ENCODE data around the gene ZNF816.
"Not testable (repeated sequence)": the region's sequence is repeated elsewhere in the genome, so short reads cannot be mapped to it uniquely, and the experiment has no call there.

ZNF816 gene

DNA sequence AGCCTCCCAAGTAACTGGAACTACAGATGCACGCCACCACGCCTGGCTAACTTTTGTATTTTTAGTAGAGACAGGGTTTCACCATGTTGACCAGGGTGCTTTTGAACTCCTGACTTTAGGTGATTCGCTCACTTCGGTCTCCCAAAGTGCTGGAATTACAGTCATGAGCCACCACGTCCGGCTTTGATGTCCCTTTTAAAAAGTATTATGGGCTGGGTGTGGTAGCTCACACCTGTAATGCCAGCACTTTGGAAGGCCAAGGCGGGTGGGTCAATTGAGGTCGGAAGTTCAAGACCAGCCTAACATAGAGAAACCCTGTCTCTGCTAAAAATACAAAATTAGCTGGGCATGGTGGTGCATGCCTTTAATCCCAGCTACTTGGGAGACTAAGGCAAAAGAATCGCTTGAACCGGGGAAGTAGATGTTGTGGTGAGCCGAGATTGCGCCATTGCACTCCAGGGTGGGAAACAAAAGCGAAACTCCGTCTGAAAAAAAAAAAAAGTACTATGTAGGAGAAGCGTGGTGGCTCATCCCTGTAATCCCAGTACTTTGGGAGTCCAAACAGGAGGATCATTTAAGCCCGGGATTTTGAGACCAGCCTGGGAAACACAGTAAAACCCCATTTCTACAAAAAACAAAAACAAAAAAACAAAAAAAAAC lies 28.2 kb upstream of the ZNF816 start:
- H3K27ac ChIP-seq: no peak overlapping the region
- TF ChIP-seq, protein P1, sequence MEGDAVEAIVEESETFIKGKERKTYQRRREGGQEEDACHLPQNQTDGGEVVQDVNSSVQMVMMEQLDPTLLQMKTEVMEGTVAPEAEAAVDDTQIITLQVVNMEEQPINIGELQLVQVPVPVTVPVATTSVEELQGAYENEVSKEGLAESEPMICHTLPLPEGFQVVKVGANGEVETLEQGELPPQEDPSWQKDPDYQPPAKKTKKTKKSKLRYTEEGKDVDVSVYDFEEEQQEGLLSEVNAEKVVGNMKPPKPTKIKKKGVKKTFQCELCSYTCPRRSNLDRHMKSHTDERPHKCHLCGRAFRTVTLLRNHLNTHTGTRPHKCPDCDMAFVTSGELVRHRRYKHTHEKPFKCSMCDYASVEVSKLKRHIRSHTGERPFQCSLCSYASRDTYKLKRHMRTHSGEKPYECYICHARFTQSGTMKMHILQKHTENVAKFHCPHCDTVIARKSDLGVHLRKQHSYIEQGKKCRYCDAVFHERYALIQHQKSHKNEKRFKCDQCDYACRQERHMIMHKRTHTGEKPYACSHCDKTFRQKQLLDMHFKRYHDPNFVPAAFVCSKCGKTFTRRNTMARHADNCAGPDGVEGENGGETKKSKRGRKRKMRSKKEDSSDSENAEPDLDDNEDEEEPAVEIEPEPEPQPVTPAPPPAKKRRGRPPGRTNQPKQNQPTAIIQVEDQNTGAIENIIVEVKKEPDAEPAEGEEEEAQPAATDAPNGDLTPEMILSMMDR (conservative IDR thresholded peaks at IDR 0.05): no peak
- TF ChIP-seq ZFX (IDR thresholded peaks at IDR 0.05): no peak

DNA sequence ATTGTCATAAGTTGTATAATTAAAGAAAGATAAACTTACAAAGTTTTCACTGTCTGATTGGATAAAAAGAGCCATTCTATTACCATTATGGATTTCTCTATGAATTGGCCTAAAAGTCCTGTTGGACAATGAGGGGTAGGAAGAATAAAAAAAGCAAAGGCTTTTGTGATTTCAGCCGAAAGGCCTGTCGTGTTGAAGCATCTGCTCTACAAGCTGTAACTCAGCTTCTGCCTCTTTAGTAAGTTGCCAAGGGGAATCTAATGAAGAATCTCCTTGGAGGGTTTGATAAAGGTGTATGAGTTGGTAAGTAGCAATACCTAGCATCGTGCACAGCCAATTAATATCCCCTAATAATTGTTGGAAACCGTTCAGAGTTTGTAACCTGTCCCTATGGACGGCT lies 25.8 kb upstream of the ZNF816 start:
- H3K27ac ChIP-seq: no peak overlapping the region

DNA sequence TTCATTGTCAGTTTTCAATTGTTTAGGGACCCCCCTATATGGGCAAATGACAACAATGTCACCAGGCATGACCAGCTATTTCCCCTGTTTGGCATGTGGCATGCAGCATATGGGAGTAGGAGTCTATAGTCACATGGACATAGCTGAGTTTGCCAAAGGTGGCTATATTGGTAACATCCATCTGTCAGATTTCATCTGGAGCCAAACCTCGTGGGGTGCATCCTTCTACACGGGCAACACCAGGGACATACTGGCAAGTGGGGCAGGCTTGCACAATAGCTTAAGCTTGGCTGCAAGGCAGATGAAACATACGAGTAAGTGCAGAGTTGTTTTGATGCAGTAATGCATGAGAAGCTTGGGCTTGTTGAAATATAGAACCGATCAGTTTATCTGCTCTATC lies 24.5 kb upstream of the ZNF816 start:
- TF ChIP-seq, protein P1 (conservative IDR thresholded peaks at IDR 0.05): no peak
- TF ChIP-seq ZFX (IDR thresholded peaks at IDR 0.05): no peak
- H3K27ac ChIP-seq: no peak overlapping the region

More for the DNA sequence above, 25.8 kb upstream of the ZNF816 start:
- TF ChIP-seq ZFX (IDR thresholded peaks at IDR 0.05): no peak
- TF ChIP-seq, protein P1 (conservative IDR thresholded peaks at IDR 0.05): no peak

DNA sequence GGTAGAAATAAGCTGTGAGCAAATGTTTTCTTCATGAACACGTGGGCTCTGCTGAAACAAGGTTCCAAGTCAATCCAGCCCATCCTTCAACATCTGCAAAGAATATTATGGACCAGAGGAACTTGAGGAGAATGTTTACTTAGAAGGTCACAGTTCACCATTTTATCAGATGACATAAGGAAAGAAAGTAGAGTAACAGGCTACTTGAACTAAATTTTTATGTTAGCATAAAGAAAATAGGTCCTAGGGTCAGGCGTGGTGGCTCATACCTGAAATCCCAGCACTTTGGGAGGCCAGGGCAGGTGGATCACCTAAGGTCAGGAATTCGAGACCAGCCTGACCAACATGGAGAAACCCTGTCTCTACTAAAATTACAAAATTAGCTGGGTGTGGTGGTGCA lies 20.5 kb upstream of the ZNF816 start:
- H3K27ac ChIP-seq: not testable (repeated sequence)

DNA sequence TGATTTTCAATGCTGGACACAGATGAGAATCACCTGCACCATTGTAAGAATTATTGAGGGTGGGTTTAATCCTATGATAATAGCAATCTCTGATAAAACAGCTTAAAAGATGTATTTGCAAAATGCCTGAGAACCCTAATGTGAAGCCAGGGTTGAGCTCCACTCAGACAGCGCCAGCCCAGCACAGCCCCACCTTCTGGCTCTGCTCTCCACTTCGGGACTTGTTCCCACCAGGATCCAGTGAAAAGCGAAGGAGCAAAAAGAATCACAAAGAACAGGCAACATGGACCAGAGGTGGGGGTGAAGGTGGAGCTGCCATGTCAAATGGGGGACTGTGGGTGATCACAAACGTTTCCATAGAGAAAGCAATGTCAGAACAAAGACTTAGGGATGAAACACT lies 18.6 kb upstream of the ZNF816 start:
- TF ChIP-seq ZFX (IDR thresholded peaks at IDR 0.05): no peak
- TF ChIP-seq, protein P1 (conservative IDR thresholded peaks at IDR 0.05): no peak
- no peak overlapping the region for H3K27ac ChIP-seq

DNA sequence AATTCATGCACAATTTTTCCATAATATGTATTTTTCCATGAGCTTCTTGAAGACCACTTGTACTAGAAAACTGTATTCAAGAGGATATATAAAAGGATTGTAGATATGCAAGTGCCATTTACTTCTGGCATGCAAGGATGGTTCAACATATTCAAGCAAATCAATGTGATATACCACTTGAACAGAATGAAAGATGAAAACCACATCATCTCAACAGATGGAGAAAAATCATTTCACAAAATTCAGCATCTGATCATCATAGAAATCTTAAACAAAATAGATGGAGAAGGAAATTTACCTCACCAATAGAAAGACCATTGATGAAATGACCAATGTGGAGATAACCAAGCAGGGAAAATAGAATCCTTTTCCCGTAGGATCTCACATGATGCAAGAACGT lies 5.1 kb upstream of the ZNF816 start:
- no peak for TF ChIP-seq ZFX (IDR thresholded peaks at IDR 0.05)
- TF ChIP-seq, protein P1 (conservative IDR thresholded peaks at IDR 0.05): no peak
- no peak overlapping the region for H3K27ac ChIP-seq

DNA sequence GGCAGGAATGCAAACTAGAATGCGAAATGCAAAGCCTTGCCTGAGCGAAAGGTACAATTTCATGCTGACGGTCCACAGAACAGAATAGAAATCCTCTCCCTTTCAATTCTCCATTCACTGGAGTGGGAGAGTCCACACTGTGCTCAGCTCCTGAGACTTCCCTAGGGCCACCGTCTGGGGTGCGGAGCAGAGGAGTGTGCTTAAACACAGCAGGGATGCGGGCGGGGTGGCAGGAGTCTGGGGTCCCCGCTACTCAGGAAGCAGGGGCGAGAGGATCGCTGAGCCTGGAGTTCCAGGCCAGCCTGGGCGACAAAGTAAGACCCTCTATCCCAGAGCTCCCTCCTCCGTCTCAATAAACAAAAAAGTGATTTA lies 552 bp upstream of the ZNF816 start:
- TF ChIP-seq ZFX (IDR thresholded peaks at IDR 0.05): no peak
- TF ChIP-seq, protein P1 (conservative IDR thresholded peaks at IDR 0.05): no peak
- peak overlapping the region; percentile 86 for H3K27ac ChIP-seq

DNA sequence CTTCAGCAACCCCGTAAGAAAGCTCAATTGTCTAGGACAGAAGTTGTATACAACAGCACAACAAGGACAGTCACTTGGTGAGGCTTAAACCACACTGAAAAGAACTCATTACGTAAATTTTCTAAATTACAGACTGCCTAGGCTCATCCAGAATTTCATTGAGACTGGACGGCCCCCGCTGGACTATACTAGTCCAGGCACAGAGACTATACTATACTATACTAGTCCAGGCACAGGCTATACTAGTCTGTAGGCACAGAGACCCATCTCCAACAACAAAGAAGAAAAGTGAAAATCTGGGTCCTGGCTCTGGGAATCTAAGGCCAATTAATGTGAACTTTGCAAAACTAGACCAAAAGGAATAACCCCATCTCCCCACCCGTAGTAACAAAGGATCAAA lies 700 bp downstream of the ZNF816 start:
- TF ChIP-seq, protein P1 (conservative IDR thresholded peaks at IDR 0.05): no peak
- no peak for TF ChIP-seq ZFX (IDR thresholded peaks at IDR 0.05)
- peak overlapping the region; percentile 86 for H3K27ac ChIP-seq
